ENCODE measurements around the gene C9orf43. TPM values are rescaled to one million over a fixed set of nuclear protein-coding genes. Genes with fewer than 3 reads are reported as not detected.
"Not testable (repeated sequence)": the region's sequence is repeated elsewhere in the genome, so short reads cannot be mapped to it uniquely, and the experiment has no call there.

The C9orf43 gene
- total RNA-seq, 1 donor from 2014 or later = 0.45 TPM

DNA sequence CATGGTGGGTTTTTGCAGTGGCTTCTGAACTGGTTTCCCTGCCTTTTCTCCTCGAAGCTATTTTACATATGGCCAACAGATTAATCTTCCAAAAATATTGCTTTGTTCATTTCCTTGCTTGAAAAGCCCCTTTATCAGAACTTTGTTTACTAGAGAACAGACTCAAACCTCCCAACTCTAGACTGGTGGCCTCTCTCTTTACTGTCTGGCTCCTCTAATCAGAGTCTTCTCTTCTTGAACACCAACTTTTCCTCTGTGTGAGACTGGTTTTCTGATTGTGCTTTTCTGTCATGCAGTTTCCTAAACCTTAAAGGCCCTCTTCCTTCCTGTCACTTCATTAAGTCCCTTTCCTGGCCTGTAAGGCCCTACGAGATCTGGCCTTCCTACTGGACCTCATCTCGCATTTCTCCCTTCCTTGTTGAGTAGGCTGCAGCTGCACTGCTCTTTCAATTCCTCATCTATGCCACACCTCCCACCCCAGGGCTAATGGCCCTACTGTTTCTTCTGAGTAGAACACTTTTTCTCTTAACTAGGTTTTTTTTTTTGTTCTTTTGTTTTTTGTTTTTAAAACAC, 5.7 kb downstream of the C9orf43 start:
- intact Hi-C loops (cut with micrococcal nuclease) = loop anchor here (10.0 kb wide), 1 partner anchor 1169 kb away; the partner anchor contains the start of gene ATP6V1G1

- intact Hi-C loops (cut with micrococcal nuclease) = loop anchor here (10.0 kb wide), 1 partner anchor 1167 kb away; the partner anchor contains the start of gene ATP6V1G1
These were observed 6.8 kb downstream of the C9orf43 start for GRCh38 chr9:113417370-113417769.

DNA sequence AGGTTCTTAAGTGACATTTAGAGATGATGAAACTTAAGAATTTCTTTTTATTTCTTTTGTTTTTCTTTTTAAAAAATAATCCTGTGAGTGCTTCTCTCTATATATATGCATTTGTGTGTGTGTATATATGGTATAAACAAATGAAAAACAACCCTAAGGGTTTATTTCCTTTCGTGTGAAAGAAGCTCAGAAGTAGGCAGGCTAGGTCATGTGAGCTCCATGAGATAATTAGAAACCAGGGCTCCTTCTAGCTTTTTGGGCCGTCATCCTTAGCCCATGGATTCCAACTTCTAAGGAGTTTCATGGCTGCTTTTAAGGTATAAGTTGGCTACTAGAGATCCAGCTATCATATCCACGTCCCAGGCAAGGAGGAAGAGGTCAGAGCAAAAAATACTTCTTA, 11.2 kb downstream of the C9orf43 start:
- intact Hi-C loops (cut with micrococcal nuclease) = no loop called here

- intact Hi-C loops (cut with micrococcal nuclease) = no loop called here
These were observed 14.5 kb downstream of the C9orf43 start for GRCh38 chr9:113425072-113425471.

DNA sequence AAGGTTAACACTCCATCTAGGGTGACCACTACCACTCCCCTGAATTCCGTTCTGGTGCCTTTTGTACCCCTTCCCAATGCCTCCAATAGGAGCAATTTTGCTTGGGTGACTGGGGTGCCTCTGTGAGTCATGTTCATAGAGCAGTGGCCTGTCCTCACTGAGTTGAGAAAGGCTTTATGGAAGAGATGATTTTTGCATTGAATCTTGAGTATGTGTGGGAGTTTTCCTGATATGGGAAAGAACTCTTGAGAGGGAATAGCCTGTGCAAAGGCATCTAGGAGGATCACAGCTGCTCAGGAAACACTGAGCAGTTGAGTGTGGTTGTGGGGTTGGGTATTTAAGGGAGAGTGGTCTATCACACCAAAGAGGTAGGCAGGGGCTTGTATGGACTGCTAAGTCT, 16.2 kb downstream of the C9orf43 start:
- intact Hi-C loops (cut with micrococcal nuclease) = no loop called here

DNA sequence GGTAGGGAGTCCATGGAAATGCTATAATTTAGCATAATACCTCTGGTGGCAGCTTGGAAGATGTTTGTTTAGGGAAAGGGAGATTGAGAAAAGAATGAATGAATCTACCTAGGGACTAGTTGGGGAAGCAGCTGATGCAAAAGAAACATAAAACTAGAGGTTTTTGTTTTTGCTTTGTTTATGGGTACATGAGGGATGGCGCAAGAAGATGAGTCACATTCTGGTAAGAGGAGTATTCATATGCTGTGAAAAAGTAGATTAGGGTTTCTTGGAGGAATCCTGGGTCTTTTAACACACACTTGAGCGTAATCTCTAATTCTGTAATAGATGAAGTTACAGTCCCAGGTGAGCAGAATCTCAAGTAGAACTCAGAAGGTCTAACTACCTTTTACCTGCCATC, 17.1 kb downstream of the C9orf43 start:
- intact Hi-C loops (cut with micrococcal nuclease) = no loop called here

DNA sequence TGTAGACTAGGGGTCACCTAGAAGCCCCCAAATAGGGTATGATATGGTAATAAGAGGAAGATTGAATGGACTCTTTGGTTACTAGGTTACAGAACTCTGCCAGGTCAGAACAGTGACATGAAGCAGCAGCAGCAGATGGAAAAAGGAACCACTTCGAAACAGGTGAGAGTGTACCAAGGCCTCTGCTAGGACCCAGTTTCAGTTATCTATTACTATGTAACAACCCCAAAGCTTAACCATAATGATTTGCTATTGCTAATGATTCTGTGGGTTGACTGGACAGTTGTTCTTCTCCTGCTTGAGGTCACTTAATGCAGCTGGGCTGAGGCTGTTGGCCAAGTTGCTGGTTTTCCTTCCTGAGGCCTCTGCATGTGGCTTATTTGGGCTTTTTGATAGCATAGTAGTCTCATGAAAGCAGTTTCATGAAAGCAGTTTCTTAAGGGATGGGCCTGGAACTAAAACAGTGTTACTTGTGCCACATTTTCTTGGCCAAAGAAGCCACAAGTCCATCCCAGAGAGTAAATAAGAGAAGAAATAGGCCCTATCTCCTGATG, 17.6 kb downstream of the C9orf43 start:
- intact Hi-C loops (cut with micrococcal nuclease) = no loop called here

- intact Hi-C loops (cut with micrococcal nuclease) = no loop called here
These were observed 20.6 kb downstream of the C9orf43 start for GRCh38 chr9:113431191-113431590.

DNA sequence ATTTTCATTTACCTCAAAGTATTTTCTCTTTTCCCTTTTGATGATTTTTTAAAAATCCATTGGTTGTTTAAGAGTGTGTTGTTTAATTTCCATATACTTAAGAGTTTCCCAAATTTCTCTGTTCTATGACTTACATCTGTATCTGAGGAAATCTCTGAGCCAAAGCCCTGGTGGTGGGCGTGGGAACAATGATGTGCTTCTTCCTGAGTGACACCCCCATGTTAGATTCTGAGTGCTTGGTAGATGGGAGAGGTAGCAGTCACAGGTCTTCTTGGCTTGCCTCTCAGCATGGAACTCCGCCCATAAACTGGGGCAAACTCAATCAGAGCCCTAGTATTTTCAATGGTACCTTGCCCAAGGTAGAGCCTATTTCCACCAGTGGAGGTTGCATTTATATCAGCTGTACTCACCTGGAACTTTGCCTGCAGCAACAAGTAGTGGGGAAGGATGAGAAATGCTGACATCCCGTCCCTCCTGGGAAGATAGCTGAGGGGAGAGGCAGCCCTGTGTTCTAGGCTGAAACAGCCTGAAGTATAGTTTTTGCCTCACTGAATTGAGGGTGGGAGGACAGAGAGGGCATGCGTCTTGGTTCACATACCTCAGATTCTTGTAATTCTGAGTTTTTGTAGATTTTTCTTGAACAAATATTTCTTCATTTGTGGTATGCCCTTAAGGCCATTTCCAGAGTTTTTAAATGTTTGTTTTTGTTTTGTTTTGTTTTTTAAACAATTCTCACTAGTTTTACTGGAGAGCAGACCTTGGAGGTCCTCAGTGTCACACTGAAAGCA, 26.4 kb downstream of the C9orf43 start:
- intact Hi-C loops (cut with micrococcal nuclease) = no loop called here

DNA sequence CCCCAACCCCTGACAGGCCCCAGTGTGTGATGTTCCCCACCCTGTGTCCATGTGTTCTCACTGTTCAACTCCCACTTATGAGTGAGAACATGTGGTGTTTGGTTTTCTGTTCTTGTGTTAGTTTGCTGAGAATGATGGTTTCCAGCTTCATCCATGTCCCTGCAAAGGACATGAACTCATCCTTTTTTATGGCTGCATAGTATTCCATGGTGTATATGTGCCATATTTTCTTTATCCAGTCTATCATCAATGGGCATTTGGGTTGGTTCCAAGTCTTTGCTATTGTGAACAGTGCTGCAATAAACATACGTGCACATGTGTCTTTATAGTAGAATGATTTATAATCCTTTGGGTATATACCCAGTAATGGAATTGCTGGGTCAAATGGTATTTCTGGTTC, 27.2 kb downstream of the C9orf43 start:
- intact Hi-C loops (cut with micrococcal nuclease) = not testable (repeated sequence)

GRCh38 chr9:113444736-113445135, 34.2 kb downstream of the C9orf43 start:
- intact Hi-C loops (cut with micrococcal nuclease) = no loop called here

- intact Hi-C loops (cut with micrococcal nuclease) = loop anchor here (2.0 kb wide), 2 partner anchors 136 to 144 kb away; no protein-coding TSS in a partner anchor
These were observed 35.8 kb downstream of the C9orf43 start for GRCh38 chr9:113446323-113446740.

GRCh38 chr9:113449376-113449775, 38.8 kb downstream of the C9orf43 start:
- intact Hi-C loops (cut with micrococcal nuclease) = no loop called here

GRCh38 chr9:113452113-113452605, 41.6 kb downstream of the C9orf43 start:
- intact Hi-C loops (cut with micrococcal nuclease) = no loop called here

GRCh38 chr9:113454914-113455761, 44.6 kb downstream of the C9orf43 start:
- intact Hi-C loops (cut with micrococcal nuclease) = no loop called here

- intact Hi-C loops (cut with micrococcal nuclease) = no loop called here
These were observed 45.7 kb downstream of the C9orf43 start for GRCh38 chr9:113456235-113456634.

DNA sequence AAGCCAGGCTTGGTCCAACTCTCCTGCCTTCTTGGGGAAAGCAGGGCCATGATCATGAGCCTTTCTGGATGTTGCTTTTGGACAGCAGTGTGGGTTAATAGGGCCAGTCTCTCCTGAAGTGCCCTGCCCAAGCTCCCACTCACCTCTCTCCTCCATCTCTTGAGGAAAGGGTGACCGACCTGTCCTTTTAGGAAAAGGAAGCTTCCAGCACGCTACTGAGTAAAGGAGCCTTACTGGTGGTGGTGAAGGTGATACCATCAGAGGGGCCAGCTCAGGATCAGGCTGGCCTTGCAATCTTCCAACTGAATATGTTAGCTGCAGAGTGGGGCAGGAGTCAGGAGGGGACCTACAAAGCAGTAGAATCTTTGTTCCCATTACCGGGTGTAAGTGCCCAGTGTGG, 50.7 kb downstream of the C9orf43 start:
- intact Hi-C loops (cut with micrococcal nuclease) = no loop called here

DNA sequence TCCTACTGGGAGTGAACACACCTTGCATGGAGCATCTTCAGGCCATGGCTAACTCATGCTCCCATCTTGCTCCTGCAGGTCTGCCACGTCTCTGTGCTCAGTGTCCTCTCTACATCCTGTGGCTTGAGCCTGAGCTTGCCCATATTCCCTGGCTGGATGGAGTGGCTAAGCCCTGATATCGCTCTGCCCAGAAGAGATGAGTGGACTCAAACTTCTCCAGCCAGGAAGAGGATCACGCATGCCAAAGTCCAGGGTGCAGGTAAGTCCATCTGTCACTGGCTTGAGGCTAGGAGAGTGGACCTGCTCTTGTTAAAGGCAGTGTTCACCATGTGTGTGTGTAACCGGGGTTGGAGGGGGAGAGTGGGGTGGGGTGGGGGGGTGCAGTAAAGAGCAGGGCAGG, 51.4 kb downstream of the C9orf43 start:
- intact Hi-C loops (cut with micrococcal nuclease) = no loop called here

GRCh38 chr9:113462781-113463286, 52.3 kb downstream of the C9orf43 start:
- intact Hi-C loops (cut with micrococcal nuclease) = no loop called here

GRCh38 chr9:113463418-113464285, 53.1 kb downstream of the C9orf43 start, which contains the start of gene RGS3:
TSS of gene RGS3 (plus strand) at chr9:113463727. CDS start at chr9:113463803, 76 bp downstream.
- intact Hi-C loops (cut with micrococcal nuclease) = no loop called here
